Natural killer cell (primary cell): ENCODE data around the gene SECISBP2. TPM values are rescaled to one million over a fixed set of nuclear protein-coding genes. Genes with fewer than 3 reads are reported as not detected.

Experiments
- ATAC-seq, 3 donors: fragments of 150-1000 bp in 2 of 3; fragments of 200-7000 bp in 1 of 3; cut with Tn5 transposase; 1 replicate in 1 of 3; 2 replicates in 2 of 3; pipeline ENCODE4 v1.10.0; 2021; ENCODE audit warnings: mild to moderate bottlenecking in 2 of 3, moderate library complexity in 2 of 3
- DNase-seq, 2 donors: peaks; one replicate each; pipeline versions ENCODE4 v3.0.0 to v3.0.0-alpha.2; 2013 to 2021; ENCODE audit warnings: mixed read lengths in 1 of 2
- H3K27ac ChIP-seq: one replicate; pipeline ENCODE4 v1.5.1; 2013; ENCODE audit warnings: mild to moderate bottlenecking, low read length
- H3K27me3 ChIP-seq: one replicate; pipeline ENCODE4 v1.6.1; 2013; ENCODE audit warnings: low read length; ENCODE audit not compliant: control insufficient read depth, insufficient read depth
- H3K36me3 ChIP-seq: one replicate; pipeline ENCODE4 v1.6.1; 2013; ENCODE audit warnings: low read length; ENCODE audit not compliant: control insufficient read depth, insufficient read depth
- H3K4me1 ChIP-seq: one replicate; pipeline ENCODE4 v1.6.1; 2013; ENCODE audit warnings: low read length; ENCODE audit not compliant: control insufficient read depth, insufficient read depth
- H3K4me3 ChIP-seq: one replicate; pipeline ENCODE4 v1.5.1; 2013; ENCODE audit warnings: low read length
- H3K9me3 ChIP-seq: one replicate; pipeline ENCODE4 v1.6.1; 2013; ENCODE audit warnings: low read length; ENCODE audit not compliant: control insufficient read depth, insufficient read depth
- H3K27ac Mint-ChIP-seq, 2 donors: one replicate each; pipeline ENCODE4 v1.8.0; 2022; ENCODE audit warnings: mild to moderate bottlenecking in 2 of 2, mixed read lengths in 2 of 2, moderate library complexity in 1 of 2
- H3K27me3 Mint-ChIP-seq, 2 donors: one replicate each; pipeline ENCODE4 v1.8.0; 2022; ENCODE audit warnings: low read depth in 2 of 2, mixed read lengths in 2 of 2
- H3K36me3 Mint-ChIP-seq: one replicate; pipeline ENCODE4 v1.8.0; 2022; ENCODE audit warnings: mixed read lengths
- H3K4me1 Mint-ChIP-seq, 2 donors: one replicate each; pipeline ENCODE4 v1.8.0; 2022; ENCODE audit warnings: mixed read lengths in 2 of 2
- H3K4me3 Mint-ChIP-seq: one replicate; pipeline ENCODE4 v1.8.0; 2022; ENCODE audit warnings: mild to moderate bottlenecking, moderate library complexity, mixed read lengths
- H3K9me3 Mint-ChIP-seq, 2 donors: one replicate each; pipeline ENCODE4 v1.8.0; 2022; ENCODE audit warnings: mixed read lengths in 2 of 2
- WGBS: methylation state at CpG from one replicate; pipeline ENCODE4 v1.1.7; 2013; ENCODE audit warnings: missing lambda C conversion rate; ENCODE audit not compliant: insufficient coverage; 5-methylcytosine and 5-hydroxymethylcytosine counted together
- intact Hi-C: fragments of 100-400 bp; cut with micrococcal nuclease; formaldehyde crosslinking; loops from one replicate; pipeline ENCODE4 v1.14.2; 2022
- total RNA-seq, 4 donors: library from RNA; stranded (reverse); fragments of 120-200 nt in 1 of 4; gene quantifications; one replicate each; pipeline versions ENCODE4 v1.2.3 to v1.2.4, GENCODE V29; 2013 to 2022
- TF ChIP-seq, protein P1 (sequence below): fragments of 200-600 bp; IDR thresholded peaks from one replicate; pipeline ENCODE4 v1.8.0; 2022; ENCODE audit warnings: antibody characterized with exemption

The SECISBP2 gene
- total RNA-seq, 3 donors from 2014 or later (not counting 1 experiment from before 2014, with no cell fraction given) = 79.5 to 95.8 (median 88.7) TPM

DNA sequence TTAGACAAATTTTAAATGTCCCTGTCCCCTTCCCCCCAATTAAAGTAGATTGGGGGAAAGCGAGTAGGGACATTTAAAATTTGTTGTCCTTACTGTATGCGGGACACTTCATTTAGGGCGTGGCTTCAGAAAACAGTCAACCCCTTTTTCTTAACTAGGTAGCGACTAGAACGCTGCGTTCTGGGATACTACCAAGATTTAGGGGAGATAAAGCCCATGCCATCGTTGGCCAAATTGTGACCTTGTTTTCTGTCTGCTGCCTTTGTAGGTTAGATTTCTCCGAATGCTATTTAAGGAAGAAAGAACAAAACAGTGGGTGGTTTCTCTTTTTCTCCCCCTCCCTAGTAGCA is 6.1 kb upstream of the SECISBP2 start:
- peaks cover 18% of the 10 kb centered on the region for H3K4me1 ChIP-seq
- H3K4me3 ChIP-seq = peak overlapping the region; percentile 60
- peaks cover 16 to 23% of the 10 kb centered on the region in 2 donors for H3K4me1 Mint-ChIP-seq
- TF ChIP-seq, protein P1, sequence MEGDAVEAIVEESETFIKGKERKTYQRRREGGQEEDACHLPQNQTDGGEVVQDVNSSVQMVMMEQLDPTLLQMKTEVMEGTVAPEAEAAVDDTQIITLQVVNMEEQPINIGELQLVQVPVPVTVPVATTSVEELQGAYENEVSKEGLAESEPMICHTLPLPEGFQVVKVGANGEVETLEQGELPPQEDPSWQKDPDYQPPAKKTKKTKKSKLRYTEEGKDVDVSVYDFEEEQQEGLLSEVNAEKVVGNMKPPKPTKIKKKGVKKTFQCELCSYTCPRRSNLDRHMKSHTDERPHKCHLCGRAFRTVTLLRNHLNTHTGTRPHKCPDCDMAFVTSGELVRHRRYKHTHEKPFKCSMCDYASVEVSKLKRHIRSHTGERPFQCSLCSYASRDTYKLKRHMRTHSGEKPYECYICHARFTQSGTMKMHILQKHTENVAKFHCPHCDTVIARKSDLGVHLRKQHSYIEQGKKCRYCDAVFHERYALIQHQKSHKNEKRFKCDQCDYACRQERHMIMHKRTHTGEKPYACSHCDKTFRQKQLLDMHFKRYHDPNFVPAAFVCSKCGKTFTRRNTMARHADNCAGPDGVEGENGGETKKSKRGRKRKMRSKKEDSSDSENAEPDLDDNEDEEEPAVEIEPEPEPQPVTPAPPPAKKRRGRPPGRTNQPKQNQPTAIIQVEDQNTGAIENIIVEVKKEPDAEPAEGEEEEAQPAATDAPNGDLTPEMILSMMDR = no peak
- ATAC-seq (no peak), DNase-seq (peak in 1 of 2 donors; percentile 28)
- peak overlapping the region; percentile 67 for H3K4me3 Mint-ChIP-seq
- intact Hi-C loops = loop anchor here (5.0 kb wide), 1 partner anchor 110 kb away; no protein-coding TSS in a partner anchor
- H3K9me3 ChIP-seq = no peaks in the 10 kb centered on the region
- no peaks in the 10 kb centered on the region for H3K27me3 ChIP-seq
- H3K9me3 Mint-ChIP-seq = no peaks in the 10 kb centered on the region
- H3K27me3 Mint-ChIP-seq = no peaks in the 10 kb centered on the region
- no peak overlapping the region for H3K27ac ChIP-seq
- no peaks in the 10 kb centered on the region for H3K36me3 Mint-ChIP-seq
- WGBS = under 1% methylated on average over 6 of the region's 8 CpGs
- peak overlapping the region; percentile 97 to 99 for H3K27ac Mint-ChIP-seq
- H3K36me3 ChIP-seq = peaks cover 6% of the 10 kb centered on the region

DNA sequence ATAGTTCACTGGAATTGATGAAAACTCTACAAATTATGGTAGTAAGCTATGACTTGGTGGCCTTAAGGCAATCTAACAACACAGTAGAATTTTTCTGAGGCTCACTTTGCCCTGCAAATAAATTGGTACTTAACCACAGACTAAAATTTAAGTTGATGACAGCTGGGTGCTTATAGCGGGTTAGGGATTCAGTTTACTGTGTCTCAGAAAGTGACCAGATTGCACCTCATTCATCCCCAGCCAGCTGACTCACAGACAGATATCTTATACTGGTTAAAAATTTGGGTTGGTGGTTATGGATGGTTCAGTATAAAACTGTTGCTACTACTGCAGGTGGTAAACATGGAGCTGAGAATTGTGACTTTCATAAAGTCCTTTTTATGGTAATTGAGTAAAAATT is 4.5 kb upstream of the SECISBP2 start:
- Mint-ChIP-seq H3K36me3 (no peaks in the 10 kb centered on the region), H3K9me3 (no peaks in the 10 kb centered on the region), H3K4me1 (peaks cover 28 to 36% of the 10 kb centered on the region in 2 donors), H3K27ac (no peak overlapping the region), H3K27me3 (no peaks in the 10 kb centered on the region), H3K4me3 (no peak overlapping the region)
- H3K27me3 ChIP-seq = no peaks in the 10 kb centered on the region
- intact Hi-C loops = loop anchor here (5.0 kb wide), 1 partner anchor 108 kb away; no protein-coding TSS in a partner anchor
- WGBS = 60% methylated on average over 1 of the region's 1 CpG
- no peak overlapping the region for H3K27ac ChIP-seq
- H3K4me3 ChIP-seq = no peak overlapping the region
- H3K36me3 ChIP-seq = peaks cover 6% of the 10 kb centered on the region
- TF ChIP-seq, protein P1 = no peak
- ATAC-seq (no peak), DNase-seq (no peak)
- H3K9me3 ChIP-seq = no peaks in the 10 kb centered on the region
- H3K4me1 ChIP-seq = peaks cover 24% of the 10 kb centered on the region

DNA sequence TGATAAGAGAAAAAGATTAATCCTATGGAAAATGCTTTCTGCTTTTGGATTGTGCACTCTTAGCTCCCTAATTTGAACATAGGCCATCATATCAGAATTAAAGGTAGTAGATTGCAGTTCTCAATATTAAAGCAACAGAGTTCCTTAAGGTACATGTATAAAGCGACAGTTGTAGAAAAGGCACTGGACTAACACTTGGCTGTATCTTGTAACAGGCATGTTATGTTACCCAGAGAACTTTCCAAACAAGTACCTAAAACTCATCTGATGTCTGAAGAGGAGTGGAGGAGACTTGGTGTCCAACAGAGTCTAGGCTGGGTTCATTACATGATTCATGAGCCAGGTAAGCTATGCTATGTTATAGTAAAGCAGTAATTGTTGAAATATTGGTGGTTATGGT is 3.3 kb upstream of the SECISBP2 start:
- Mint-ChIP-seq H3K36me3 (no peaks in the 10 kb centered on the region), H3K4me3 (no peak overlapping the region), H3K27me3 (no peaks in the 10 kb centered on the region), H3K4me1 (peaks cover 39 to 46% of the 10 kb centered on the region in 2 donors), H3K27ac (peak overlapping the region in 1 of 2 donors; percentile 48), H3K9me3 (no peaks in the 10 kb centered on the region)
- no peak for ATAC-seq
- DNase-seq = no peak
- TF ChIP-seq, protein P1 = no peak
- Histone ChIP-seq H3K27ac (no peak overlapping the region), H3K4me3 (no peak overlapping the region), H3K36me3 (peaks cover 6% of the 10 kb centered on the region), H3K27me3 (no peaks in the 10 kb centered on the region), H3K4me1 (peaks cover 22% of the 10 kb centered on the region), H3K9me3 (no peaks in the 10 kb centered on the region)
- intact Hi-C loops = loop anchor here (5.0 kb wide), 1 partner anchor 107 kb away; no protein-coding TSS in a partner anchor
- 100% methylated on average over 1 of the region's 1 CpG for WGBS

DNA sequence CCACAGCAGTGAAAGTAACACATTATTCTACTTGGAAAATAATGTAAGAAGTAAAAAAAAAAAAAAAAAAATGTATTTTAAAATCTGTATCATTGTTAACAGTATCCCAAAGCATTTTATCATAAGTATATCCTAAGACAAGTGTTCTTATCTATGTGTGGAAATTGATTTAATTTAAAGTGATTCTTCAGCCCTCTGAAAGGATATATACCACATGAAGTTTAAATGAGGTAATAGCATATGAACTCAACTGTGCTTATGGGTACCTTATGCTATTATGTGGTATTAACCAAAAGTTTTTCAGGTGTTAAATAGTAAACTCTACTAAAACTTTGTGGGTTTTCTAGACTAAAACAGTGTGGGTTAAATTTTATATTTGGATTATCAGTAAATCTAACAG is 2.8 kb upstream of the SECISBP2 start:
- Histone ChIP-seq H3K4me1 (peaks cover 23% of the 10 kb centered on the region), H3K27me3 (no peaks in the 10 kb centered on the region), H3K4me3 (no peak overlapping the region), H3K9me3 (no peaks in the 10 kb centered on the region), H3K36me3 (peaks cover 9% of the 10 kb centered on the region), H3K27ac (no peak overlapping the region)
- Mint-ChIP-seq H3K4me3 (no peak overlapping the region), H3K4me1 (peaks cover 39 to 45% of the 10 kb centered on the region in 2 donors), H3K9me3 (no peaks in the 10 kb centered on the region), H3K27ac (peak overlapping the region in 1 of 2 donors; percentile 48), H3K36me3 (no peaks in the 10 kb centered on the region), H3K27me3 (no peaks in the 10 kb centered on the region)
- ATAC-seq (no peak), DNase-seq (no peak)
- TF ChIP-seq, protein P1 = no peak
- intact Hi-C loops = no loop called here
